ACC112 (cell line): ENCODE results near the gene ADGRF5.

Source experiments
- H2AFZ ChIP-seq: fragments of 200-600 bp; sonication (generic); one replicate; pipeline ENCODE4 v1.6.0; 2017; ENCODE audit warnings: antibody characterized with exemption, low read length; ENCODE audit not compliant: unreplicated experiment
- H3K27ac ChIP-seq: fragments of 200-600 bp; sonication (generic); 2 replicates; pipeline ENCODE4 v1.5.1; 2014; ENCODE audit warnings: low read depth, mild to moderate bottlenecking, antibody characterized with exemption, low read length, moderate library complexity
- H3K27me3 ChIP-seq: fragments of 200-600 bp; sonication (generic); 2 replicates; pipeline ENCODE4 v1.6.1; 2014; ENCODE audit warnings: mild to moderate bottlenecking, antibody characterized with exemption, low read length, moderate library complexity, mixed read lengths; ENCODE audit not compliant: insufficient read depth
- H3K36me3 ChIP-seq: fragments of 200-600 bp; sonication (generic); 2 replicates; pipeline ENCODE4 v1.6.1; 2016; ENCODE audit warnings: mild to moderate bottlenecking, antibody characterized with exemption, low read length, moderate library complexity, mixed read lengths; ENCODE audit not compliant: insufficient read depth
- H3K4me1 ChIP-seq: fragments of 200-600 bp; sonication (generic); one replicate; pipeline ENCODE4 v1.6.1; 2016; ENCODE audit warnings: low read length, mixed read lengths; ENCODE audit not compliant: insufficient read depth, unreplicated experiment, control insufficient read depth
- H3K4me3 ChIP-seq: fragments of 200-600 bp; sonication (generic); 2 replicates; pipeline ENCODE4 v1.5.1; 2014; ENCODE audit warnings: mild to moderate bottlenecking, low read depth, low read length
- H3K79me2 ChIP-seq: fragments of 200-600 bp; sonication (generic); one replicate; pipeline ENCODE4 v1.6.0; 2016; ENCODE audit warnings: low read length; ENCODE audit not compliant: control insufficient read depth, unreplicated experiment, insufficient read depth

Gene ADGRF5

GRCh38 chr6:46953921-46954320 is 32.2 kb upstream of the ADGRF5 start:
- Histone ChIP-seq H2AFZ (no peak overlapping the region), H3K36me3 (no peaks in the 10 kb centered on the region), H3K4me3 (no peak overlapping the region), H3K79me2 (no peaks in the 10 kb centered on the region), H3K27ac (no peak overlapping the region), H3K27me3 (peaks cover 33% of the 10 kb centered on the region), H3K4me1 (peaks cover 3% of the 10 kb centered on the region)

- Histone ChIP-seq H2AFZ (no peak overlapping the region), H3K4me3 (no peak overlapping the region), H3K79me2 (no peaks in the 10 kb centered on the region), H3K27ac (no peak overlapping the region), H3K36me3 (no peaks in the 10 kb centered on the region), H3K4me1 (peaks cover 3% of the 10 kb centered on the region), H3K27me3 (peaks cover 35% of the 10 kb centered on the region)
Measured at GRCh38 chr6:46949632-46950280, 28.0 kb upstream of the ADGRF5 start.

GRCh38 chr6:46948699-46949098 is 27.0 kb upstream of the ADGRF5 start:
- H3K27me3 ChIP-seq: peaks cover 33% of the 10 kb centered on the region
- no peak overlapping the region for H3K27ac ChIP-seq
- no peak overlapping the region for H2AFZ ChIP-seq
- H3K36me3 ChIP-seq: no peaks in the 10 kb centered on the region
- H3K79me2 ChIP-seq: no peaks in the 10 kb centered on the region
- H3K4me1 ChIP-seq: peaks cover 3% of the 10 kb centered on the region
- no peak overlapping the region for H3K4me3 ChIP-seq

- Histone ChIP-seq H3K79me2 (no peaks in the 10 kb centered on the region), H3K27ac (no peak overlapping the region), H3K4me1 (peaks cover 3% of the 10 kb centered on the region), H3K27me3 (peaks cover 33% of the 10 kb centered on the region), H3K4me3 (no peak overlapping the region), H3K36me3 (no peaks in the 10 kb centered on the region), H2AFZ (no peak overlapping the region)
Measured at GRCh38 chr6:46947497-46947896, 25.8 kb upstream of the ADGRF5 start.

GRCh38 chr6:46940433-46941226 is 18.9 kb upstream of the ADGRF5 start:
- Histone ChIP-seq H3K27ac (no peak overlapping the region), H3K79me2 (no peaks in the 10 kb centered on the region), H2AFZ (no peak overlapping the region), H3K4me1 (no peaks in the 10 kb centered on the region), H3K27me3 (peaks cover 16% of the 10 kb centered on the region), H3K36me3 (no peaks in the 10 kb centered on the region), H3K4me3 (no peak overlapping the region)

- no peak overlapping the region for H3K27ac ChIP-seq
- H3K4me3 ChIP-seq: no peak overlapping the region
Measured at GRCh38 chr6:46937642-46938041, 15.9 kb upstream of the ADGRF5 start.

GRCh38 chr6:46935687-46936086 is 13.9 kb upstream of the ADGRF5 start:
- Histone ChIP-seq H3K27ac (no peak overlapping the region), H3K4me1 (peaks cover 7% of the 10 kb centered on the region), H2AFZ (no peak overlapping the region), H3K79me2 (no peaks in the 10 kb centered on the region), H3K27me3 (no peaks in the 10 kb centered on the region), H3K36me3 (no peaks in the 10 kb centered on the region), H3K4me3 (no peak overlapping the region)

More at GRCh38 chr6:46937642-46938041, 15.9 kb upstream of the ADGRF5 start:
- no peaks in the 10 kb centered on the region for H3K79me2 ChIP-seq
- no peaks in the 10 kb centered on the region for H3K36me3 ChIP-seq
- peaks cover 3% of the 10 kb centered on the region for H3K4me1 ChIP-seq
- H3K27me3 ChIP-seq: no peaks in the 10 kb centered on the region
- no peak overlapping the region for H2AFZ ChIP-seq

- Histone ChIP-seq H2AFZ (no peak overlapping the region), H3K79me2 (no peaks in the 10 kb centered on the region)
Measured at GRCh38 chr6:46933751-46934150, 12.0 kb upstream of the ADGRF5 start.

GRCh38 chr6:46932526-46933319 is 11.0 kb upstream of the ADGRF5 start:
- H3K36me3 ChIP-seq: no peaks in the 10 kb centered on the region
- H3K4me1 ChIP-seq: peaks cover 8% of the 10 kb centered on the region
- no peaks in the 10 kb centered on the region for H3K79me2 ChIP-seq
- no peak overlapping the region for H2AFZ ChIP-seq
- H3K27me3 ChIP-seq: no peaks in the 10 kb centered on the region
- H3K27ac ChIP-seq: 0 out of 2 replicates have a peak overlapping the region, but pooled peaks have one; percentile 26
- no peak overlapping the region for H3K4me3 ChIP-seq

More at GRCh38 chr6:46933751-46934150, 12.0 kb upstream of the ADGRF5 start:
- Histone ChIP-seq H3K36me3 (no peaks in the 10 kb centered on the region), H3K27me3 (no peaks in the 10 kb centered on the region), H3K4me1 (peaks cover 7% of the 10 kb centered on the region), H3K4me3 (no peak overlapping the region), H3K27ac (no peak overlapping the region)

GRCh38 chr6:46931416-46931815 is 9.7 kb upstream of the ADGRF5 start:
- Histone ChIP-seq H3K79me2 (no peaks in the 10 kb centered on the region), H3K27ac (no peak overlapping the region), H3K4me3 (no peak overlapping the region), H3K27me3 (no peaks in the 10 kb centered on the region), H3K4me1 (peaks cover 21% of the 10 kb centered on the region), H3K36me3 (no peaks in the 10 kb centered on the region), H2AFZ (no peak overlapping the region)
